Umbilical cord (tissue), 2 donors: ENCODE data around the gene MAP3K14. TPM values are rescaled to one million over a fixed set of nuclear protein-coding genes. Genes with fewer than 3 reads are reported as not detected.
"Not testable (repeated sequence)": the region's sequence is repeated elsewhere in the genome, so short reads cannot be mapped to it uniquely, and the experiment has no call there.

Experiments
- DNase-seq: peaks from one replicate; pipeline ENCODE4 v3.0.0-alpha.2; 2015; ENCODE audit warnings: low spot score
- total RNA-seq: library from RNA; depleted of rRNA; stranded (reverse); fragments of >200 nt; gene quantifications from one replicate; pipeline ENCODE4 v1.2.3, GENCODE V29; 2014; ENCODE audit warnings: low replicate concordance; ENCODE audit not compliant: insufficient read depth

MAP3K14 gene
- total RNA-seq, 1 donor from 2014 or later, result 0.96 TPM

- DNase-seq, result no peak
Measured at GRCh38 chr17:45260204-45260783, 56.5 kb downstream of the MAP3K14 start.

GRCh38 chr17:45258981-45259380 is 57.8 kb downstream of the MAP3K14 start:
- no peak for DNase-seq

- no peak for DNase-seq
Measured at GRCh38 chr17:45257115-45257514, 59.7 kb downstream of the MAP3K14 start.

- DNase-seq, result no peak
Measured at GRCh38 chr17:45256114-45256966, 60.5 kb downstream of the MAP3K14 start.

GRCh38 chr17:45255358-45255757 is 61.5 kb downstream of the MAP3K14 start:
- DNase-seq, result no peak

- no peak for DNase-seq
Measured at GRCh38 chr17:45253879-45254278, 62.9 kb downstream of the MAP3K14 start.

GRCh38 chr17:45253237-45253636 is 63.6 kb downstream of the MAP3K14 start:
- not testable (repeated sequence) for DNase-seq

- no peak for DNase-seq
Measured at GRCh38 chr17:45251931-45252330, 64.9 kb downstream of the MAP3K14 start.

- peak; percentile 42 for DNase-seq
Measured at GRCh38 chr17:45248132-45248957, 68.5 kb downstream of the MAP3K14 start.

GRCh38 chr17:45247429-45248131 is 69.2 kb downstream of the MAP3K14 start:
- DNase-seq, result peak; percentile 73

- DNase-seq, result no peak
Measured at GRCh38 chr17:45246861-45247428, 69.9 kb downstream of the MAP3K14 start.

- no peak for DNase-seq
Measured at GRCh38 chr17:45246338-45246737, 70.5 kb downstream of the MAP3K14 start.

GRCh38 chr17:45244725-45245656 is 71.8 kb downstream of the MAP3K14 start:
- no peak for DNase-seq

- no peak for DNase-seq
Measured at GRCh38 chr17:45243750-45244149, 73.1 kb downstream of the MAP3K14 start.

- DNase-seq, result no peak
Measured at GRCh38 chr17:45242029-45242414, 74.8 kb downstream of the MAP3K14 start.

GRCh38 chr17:45241328-45242028 is 75.3 kb downstream of the MAP3K14 start:
- no peak for DNase-seq

- DNase-seq, result no peak
Measured at GRCh38 chr17:45240905-45241327, 75.9 kb downstream of the MAP3K14 start.

- no peak for DNase-seq
Measured at GRCh38 chr17:45238155-45238774, 78.6 kb downstream of the MAP3K14 start.

GRCh38 chr17:45237686-45238085 is 79.1 kb downstream of the MAP3K14 start:
- DNase-seq, result no peak
